ENCODE results near the gene GRHL1.

Gene GRHL1

GRCh38 chr2:9994462-9994861 lies 43.0 kb downstream of the GRHL1 start:
- no peak for DNase-seq (ENCODE audit: low read depth)

- DNase-seq (ENCODE audit: low read depth) = no peak
Observed at GRCh38 chr2:9995059-9995458, 43.6 kb downstream of the GRHL1 start.

- DNase-seq (ENCODE audit: low read depth) = no peak
Observed at GRCh38 chr2:9996321-9996720, 44.8 kb downstream of the GRHL1 start.

GRCh38 chr2:9997936-9998335 lies 46.4 kb downstream of the GRHL1 start:
- DNase-seq (ENCODE audit: low read depth) = no peak

GRCh38 chr2:9998916-9999654 lies 47.6 kb downstream of the GRHL1 start:
- DNase-seq (ENCODE audit: low read depth) = no peak

GRCh38 chr2:9999693-10000092 lies 48.2 kb downstream of the GRHL1 start:
- no peak for DNase-seq (ENCODE audit: low read depth)

GRCh38 chr2:10000541-10000940 lies 49.0 kb downstream of the GRHL1 start:
- no peak for DNase-seq (ENCODE audit: low read depth)

- DNase-seq (ENCODE audit: low read depth) = no peak
Observed at GRCh38 chr2:10001586-10001985, 50.1 kb downstream of the GRHL1 start.

- no peak for DNase-seq (ENCODE audit: low read depth)
Observed at GRCh38 chr2:10002109-10002508, 50.6 kb downstream of the GRHL1 start.

- DNase-seq (ENCODE audit: low read depth) = no peak
Observed at GRCh38 chr2:10002681-10003080, 51.2 kb downstream of the GRHL1 start.

- no peak for DNase-seq (ENCODE audit: low read depth)
Observed at GRCh38 chr2:10003206-10004125, 52.0 kb downstream of the GRHL1 start.

- DNase-seq (ENCODE audit: low read depth) = no peak
Observed at GRCh38 chr2:10004401-10004800, 52.9 kb downstream of the GRHL1 start.

- DNase-seq (ENCODE audit: low read depth) = no peak
Observed at GRCh38 chr2:10004836-10005235, 53.3 kb downstream of the GRHL1 start.

- DNase-seq (ENCODE audit: low read depth) = no peak
Observed at GRCh38 chr2:10005461-10006235, 54.2 kb downstream of the GRHL1 start.

- DNase-seq (ENCODE audit: low read depth) = no peak
Observed at GRCh38 chr2:10006236-10007161, 55.0 kb downstream of the GRHL1 start.

GRCh38 chr2:10007435-10007834 lies 55.9 kb downstream of the GRHL1 start:
- DNase-seq (ENCODE audit: low read depth) = no peak

- no peak for DNase-seq (ENCODE audit: low read depth)
Observed at GRCh38 chr2:10007921-10008808, 56.7 kb downstream of the GRHL1 start.

- no peak for DNase-seq (ENCODE audit: low read depth)
Observed at GRCh38 chr2:10008809-10009176, 57.3 kb downstream of the GRHL1 start.

GRCh38 chr2:10009271-10009810 lies 57.8 kb downstream of the GRHL1 start:
- DNase-seq (ENCODE audit: low read depth) = no peak
